ENCODE data around the gene TLE3.

Gene TLE3

GRCh38 chr15:70001859-70002258 lies 95.9 kb downstream of the TLE3 start:
- DNase-seq (ENCODE audit: low spot score) = no peak

GRCh38 chr15:69999392-70000085 lies 98.2 kb downstream of the TLE3 start:
- DNase-seq (ENCODE audit: low spot score) = no peak

- DNase-seq (ENCODE audit: low spot score) = no peak
Observed at GRCh38 chr15:69998541-69999391, 99.0 kb downstream of the TLE3 start.

- DNase-seq (ENCODE audit: low spot score) = no peak
Observed at GRCh38 chr15:69997813-69998212, 99.9 kb downstream of the TLE3 start.

Data from CD4-positive, alpha-beta T cell treated with Interleukin-2 at 100 ng/mL for 4 hours (primary cell).